K562 (cell line): ENCODE results near the gene NLRP7. TPM values are rescaled to one million over a fixed set of nuclear protein-coding genes. Genes with fewer than 3 reads are reported as not detected.

Experiments
- ATAC-seq: fragments of 200-7000 bp; cut with Tn5 transposase; 3 replicates; pipeline ENCODE4 v1.9.1; 2020; ENCODE audit warnings: moderate library complexity
- BruUV-seq: library from RNA; stranded (reverse); fragments of 400-500 nt; replicated peaks from 2 replicates; lab custom pipeline; 2021; lab: Mats Ljungman, UMichigan
- CTCF ChIA-PET: fragments of 300-600 bp; formaldehyde crosslinking; extraction: SDS; loops from one replicate; lab custom pipeline; 2021; ENCODE audit warnings: low intra/inter-chr PET ratio; lab: Yijun Ruan, JAX
- POLR2A ChIA-PET: fragments of 300-600, 350-650 bp; sonication (Branson Sonifier 250); formaldehyde crosslinking; extraction: SDS; loops from one replicate; lab custom pipeline; 2021; ENCODE audit warnings: antibody characterized with exemption, inconsistent platforms; lab: Yijun Ruan, JAX
- DNase-seq, 4 experiments: peaks; one replicate each; pipeline versions ENCODE4 v3.0.0 to v3.0.0-alpha.2; 2011 to 2018; ENCODE audit warnings: low spot score in 3 of 4, mixed read lengths in 3 of 4; ENCODE audit errors: extremely low read depth in 1 of 4
- FAIRE-seq: peaks from 2 replicates; lab custom pipeline; 2011; peaks lifted over from hg19 to GRCh38; lab: Jason Lieb, UNC
- H2AFZ ChIP-seq: 2 replicates; pipeline ENCODE4 v1.6.0; 2011; ENCODE audit warnings: low read depth, low read length, control low read depth, inconsistent platforms
- H3K27ac ChIP-seq: fragments of 200-600 bp; 3 replicates; pipeline ENCODE4 v1.8.0; 2011; ENCODE audit warnings: low read depth, mild to moderate bottlenecking, control low read depth, inconsistent platforms, low read length, moderate library complexity, mixed read lengths; ENCODE audit errors: extremely low read depth
- H3K27me3 ChIP-seq, 2 experiments: fragments of 300-600 bp in 1 of 2; 2 replicates in 1 of 2; 3 replicates in 1 of 2; pipeline versions ENCODE4 v1.6.0 to v1.8.0; 2011; ENCODE audit warnings: inconsistent platforms in 2 of 2, low read length in 2 of 2, mild to moderate bottlenecking in 1 of 2, mixed read lengths in 1 of 2, moderate library complexity in 1 of 2; ENCODE audit not compliant: control insufficient read depth in 2 of 2, insufficient read depth in 2 of 2
- H3K36me3 ChIP-seq: fragments of 300-600 bp; 3 replicates; pipeline ENCODE4 v1.8.0; 2011; ENCODE audit warnings: mild to moderate bottlenecking, low read length, inconsistent platforms; ENCODE audit not compliant: control insufficient read depth, insufficient read depth
- H3K4me1 ChIP-seq, 2 experiments: fragments of 200-600 bp in 1 of 2; replicated peaks in 1 of 2; 2 replicates in 1 of 2; 3 replicates in 1 of 2; pipeline versions ENCODE4 v1.5.1 to v1.8.0; 2011; ENCODE audit warnings: inconsistent platforms in 2 of 2, low read length in 2 of 2, mild to moderate bottlenecking in 1 of 2, mixed read lengths in 1 of 2, moderate library complexity in 1 of 2; ENCODE audit not compliant: control insufficient read depth in 2 of 2, insufficient read depth in 2 of 2
- H3K4me2 ChIP-seq: 2 replicates; pipeline ENCODE4 v1.6.1; 2011; ENCODE audit warnings: low read length, control low read depth, inconsistent platforms, mixed read lengths; ENCODE audit not compliant: insufficient read depth
- H3K4me3 ChIP-seq: fragments of 200-600 bp; sonication (generic), shearing (Covaris generic); 2 replicates; pipeline ENCODE4 v1.5.1; 2016; ENCODE audit warnings: control low read depth, inconsistent platforms
- H3K79me2 ChIP-seq: fragments of 200-600 bp; 3 replicates; pipeline ENCODE4 v1.8.0; 2011; ENCODE audit warnings: low read length, inconsistent platforms; ENCODE audit not compliant: control insufficient read depth, insufficient read depth
- H3K9ac ChIP-seq, 2 experiments: 2 replicates each; pipeline versions ENCODE4 v1.6.0 to v1.6.1; 2011; ENCODE audit warnings: low read depth in 2 of 2, low read length in 2 of 2, control low read depth in 1 of 2, inconsistent platforms in 1 of 2, mild to moderate bottlenecking in 1 of 2, mixed read lengths in 1 of 2; ENCODE audit not compliant: insufficient read depth in 1 of 2
- H3K9me1 ChIP-seq: one replicate; pipeline ENCODE4 v1.6.0; 2011; ENCODE audit warnings: inconsistent platforms, mild to moderate bottlenecking, low read length, moderate library complexity; ENCODE audit not compliant: control insufficient read depth, insufficient read depth
- H3K9me3 ChIP-seq: replicated peaks from 2 replicates; pipeline ENCODE4 v1.5.1; 2011; ENCODE audit warnings: low read depth, low read length, inconsistent platforms; ENCODE audit not compliant: control insufficient read depth, insufficient read depth
- H4K20me1 ChIP-seq: replicated peaks from 2 replicates; pipeline ENCODE4 v1.6.1; 2011; ENCODE audit warnings: low read length, inconsistent platforms, mixed read lengths; ENCODE audit not compliant: control insufficient read depth, insufficient read depth
- CBX8 ChIP-seq: fragments of 200-600 bp; sonication (generic); IDR thresholded peaks from 2 replicates; pipeline ENCODE4 v1.6.1; 2012; ENCODE audit warnings: borderline replicate concordance, mixed run types, low read depth, mild to moderate bottlenecking, moderate library complexity, mixed read lengths, low read length, control low read depth, inconsistent platforms; ENCODE audit not compliant: poor library complexity, severe bottlenecking; ENCODE audit errors: extremely low read depth
- COPS2 ChIP-seq: fragments of 450-650 bp; conservative IDR thresholded peaks from 2 replicates; pipeline ENCODE4 v1.6.1; 2016; ENCODE audit warnings: mild to moderate bottlenecking, moderate library complexity
- KLF16 ChIP-seq: IDR thresholded peaks from 2 replicates; pipeline ENCODE4 v1.6.1; 2016; ENCODE audit warnings: antibody characterized with exemption
- LARP7 ChIP-seq: fragments of 450-650 bp; IDR thresholded peaks from 2 replicates; pipeline ENCODE4 v1.6.1; 2016
- MXI1 ChIP-seq: IDR thresholded peaks from 2 replicates; pipeline ENCODE4 v1.6.1; 2011; ENCODE audit warnings: low read depth, mild to moderate bottlenecking, improper control_type of control experiment, low read length
- PTTG1 ChIP-seq: fragments of 450-650 bp; IDR thresholded peaks from 2 replicates; pipeline ENCODE4 v1.6.1; 2016; ENCODE audit warnings: low read depth, mild to moderate bottlenecking, missing genetic modification characterization, missing compliant biosample characterization
- SMARCB1 ChIP-seq: IDR thresholded peaks from 2 replicates; pipeline ENCODE4 v1.6.1; 2011; ENCODE audit warnings: improper control_type of control experiment, low read depth; ENCODE audit not compliant: insufficient read length
- SRSF1 ChIP-seq: fragments of 200-400 bp; formaldehyde crosslinking; IDR thresholded peaks from 2 replicates; pipeline ENCODE4 v1.6.1; 2017; ENCODE audit warnings: mild to moderate bottlenecking, low read depth, low read length, moderate library complexity
- WHSC1 ChIP-seq: IDR thresholded peaks from one replicate; pipeline ENCODE4 v1.6.1; 2012; ENCODE audit warnings: low read length, control low read depth, inconsistent platforms
- YY1 ChIP-seq, 3 experiments: IDR thresholded peaks; 2 replicates each; pipeline ENCODE4 v1.6.1; 2011; ENCODE audit warnings: low read length in 2 of 3, mild to moderate bottlenecking in 2 of 3, moderate library complexity in 2 of 3, borderline replicate concordance in 1 of 3, control low read depth in 1 of 3, low read depth in 1 of 3; ENCODE audit not compliant: insufficient read depth in 3 of 3, insufficient replicate concordance in 2 of 3, control insufficient read depth in 1 of 3, insufficient read length in 1 of 3; ENCODE audit errors: extremely low read depth in 1 of 3
- ZFP36 ChIP-seq: fragments of 150-350 bp; IDR thresholded peaks from 2 replicates; pipeline ENCODE4 v1.6.1; 2018; ENCODE audit warnings: low read length, low read depth; ENCODE audit not compliant: partially characterized antibody
- ZNF174 ChIP-seq: fragments of 250-450 bp; sonication (Bioruptor Pico); IDR thresholded peaks from 2 replicates; pipeline ENCODE4 v1.4.0; 2020; ENCODE audit warnings: mild to moderate bottlenecking
- ZNF282 ChIP-seq: sonication (generic); formaldehyde crosslinking; IDR thresholded peaks from 2 replicates; pipeline ENCODE4 v1.8.1; 2023; ENCODE audit warnings: missing genetic modification reagents
- ZNF79 ChIP-seq: fragments of 250-450 bp; sonication (Bioruptor Pico); IDR thresholded peaks from 2 replicates; pipeline ENCODE4 v1.4.0; 2020; ENCODE audit warnings: low read depth, mild to moderate bottlenecking, moderate library complexity
- WGBS: fragments of 100-300 bp; shearing (Covaris generic); methylation state at CpG from one replicate; pipeline ENCODE4 v1.1.6; 2016; ENCODE audit warnings: low coverage, mixed read lengths; ENCODE audit not compliant: insufficient coverage; ENCODE audit errors: missing lambda C conversion rate; 5-methylcytosine and 5-hydroxymethylcytosine counted together
- in situ Hi-C: fragments of 300-500 bp; cut with MboI; formaldehyde crosslinking; loops from 4 replicates; pipeline ENCODE4 v1.15.0; 2018; ENCODE audit warnings: inconsistent platforms, mixed read lengths
- intact Hi-C: fragments of 100-400 bp; cut with micrococcal nuclease; formaldehyde crosslinking; loops from 2 replicates; pipeline ENCODE4 v1.14.2; 2022
- polyA plus RNA-seq, 8 experiments: library from polyadenylated mRNA; depleted of rRNA in 4 of 8; stranded (reverse) in 5 of 8; unstranded in 3 of 8; fragments of >200 nt; fragmentation: Nextera tagmentation in 2 of 8; fragmentation: Illumina TruSeq in 1 of 8; extraction: Ambion mirVana in 2 of 8; extraction: Trizol in 1 of 8; gene quantifications; 2 replicates each; pipeline versions ENCODE4 v1.2.1 to v1.2.3, GENCODE V29; 2011 to 2014; ENCODE audit warnings: inconsistent platforms in 1 of 8, missing spikeins in 1 of 8
- total RNA-seq, 7 experiments: library from RNA; depleted of rRNA in 6 of 7; stranded (reverse); fragments of >200 nt in 6 of 7; fragmentation: Illumina TruSeq in 2 of 7; extraction: Trizol in 2 of 7; gene quantifications; 2 replicates each; pipeline versions ENCODE4 v1.2.1 to v1.2.3, GENCODE V29; 2011 to 2021; ENCODE audit warnings: low replicate concordance in 1 of 7
- TF ChIP-seq, protein P1 (sequence below): IDR thresholded peaks from 2 replicates; pipeline ENCODE4 v1.6.1; 2011; ENCODE audit not compliant: insufficient read length; ENCODE audit errors: extremely low read depth
- TF ChIP-seq, protein P2 (sequence below): fragments of 250-450 bp; sonication (Bioruptor Pico); IDR thresholded peaks from 2 replicates; pipeline ENCODE4 v1.5.0; 2021; ENCODE audit warnings: mild to moderate bottlenecking, borderline replicate concordance
- TF ChIP-seq, protein P3 (sequence below): sonication (generic); formaldehyde crosslinking; IDR thresholded peaks from 2 replicates; pipeline ENCODE4 v1.9.0; 2022; ENCODE audit warnings: mild to moderate bottlenecking, missing genetic modification reagents

Gene NLRP7
- total and polyA plus RNA-seq, 9 of the 15 experiments (the other 6 are each of a cell fraction or from before 2014, with no cell fraction given), result 0.03 to 0.22 (median 0.09) TPM; not detected in 3

DNA sequence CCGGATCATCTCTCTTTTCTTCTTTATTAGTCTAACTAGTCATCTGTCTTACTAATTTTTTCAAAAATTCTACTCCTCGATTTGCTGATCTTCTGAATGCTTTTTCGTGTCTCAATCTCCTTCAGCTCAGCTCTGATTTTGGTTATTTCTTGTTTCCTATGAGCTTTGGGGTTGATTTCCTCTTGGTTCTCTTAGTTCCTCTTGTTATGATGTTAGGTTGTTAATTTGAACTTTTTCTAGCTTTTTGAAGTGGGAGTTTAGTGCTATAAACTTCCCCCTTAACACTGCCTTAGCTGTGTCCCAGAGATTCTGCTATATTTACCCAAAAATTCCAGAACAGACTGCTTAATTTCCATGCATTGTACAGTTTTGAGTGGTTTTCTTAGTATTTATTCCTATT is 69.9 kb downstream of the NLRP7 start:
- intact Hi-C loops, result no loop called here
- H3K4me1 ChIP-seq, result peaks cover 0 to 9% of the 10 kb centered on the region in 2 experiments; a peak in 2 of 5 replicates
- H2AFZ ChIP-seq, result no peak overlapping the region
- POLR2A ChIA-PET, result no interaction called here
- no TSS peak for BruUV-seq
- no peaks in the 10 kb centered on the region for H3K36me3 ChIP-seq
- no peak for TF ChIP-seq SRSF1
- no peak for TF ChIP-seq LARP7
- no peak for TF ChIP-seq WHSC1
- TF ChIP-seq YY1 (IDR thresholded peaks at IDR 0.05; ENCODE audit: borderline replicate concordance in 1 of 3, control insufficient read depth in 1 of 3, extremely low read depth in 1 of 3, insufficient read depth in 3 of 3, insufficient read length in 1 of 3, insufficient replicate concordance in 2 of 3, low read depth in 1 of 3, low read length in 2 of 3), result no peak
- no peak for TF ChIP-seq ZNF174 (CRISPR knock-in tag)
- no peak for TF ChIP-seq COPS2
- TF ChIP-seq MXI1, result no peak
- TF ChIP-seq KLF16, result no peak
- no peak for TF ChIP-seq ZNF282 (CRISPR knock-in tag)
- TF ChIP-seq, protein P1, sequence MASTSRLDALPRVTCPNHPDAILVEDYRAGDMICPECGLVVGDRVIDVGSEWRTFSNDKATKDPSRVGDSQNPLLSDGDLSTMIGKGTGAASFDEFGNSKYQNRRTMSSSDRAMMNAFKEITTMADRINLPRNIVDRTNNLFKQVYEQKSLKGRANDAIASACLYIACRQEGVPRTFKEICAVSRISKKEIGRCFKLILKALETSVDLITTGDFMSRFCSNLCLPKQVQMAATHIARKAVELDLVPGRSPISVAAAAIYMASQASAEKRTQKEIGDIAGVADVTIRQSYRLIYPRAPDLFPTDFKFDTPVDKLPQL, result no peak
- TF ChIP-seq, protein P2, sequence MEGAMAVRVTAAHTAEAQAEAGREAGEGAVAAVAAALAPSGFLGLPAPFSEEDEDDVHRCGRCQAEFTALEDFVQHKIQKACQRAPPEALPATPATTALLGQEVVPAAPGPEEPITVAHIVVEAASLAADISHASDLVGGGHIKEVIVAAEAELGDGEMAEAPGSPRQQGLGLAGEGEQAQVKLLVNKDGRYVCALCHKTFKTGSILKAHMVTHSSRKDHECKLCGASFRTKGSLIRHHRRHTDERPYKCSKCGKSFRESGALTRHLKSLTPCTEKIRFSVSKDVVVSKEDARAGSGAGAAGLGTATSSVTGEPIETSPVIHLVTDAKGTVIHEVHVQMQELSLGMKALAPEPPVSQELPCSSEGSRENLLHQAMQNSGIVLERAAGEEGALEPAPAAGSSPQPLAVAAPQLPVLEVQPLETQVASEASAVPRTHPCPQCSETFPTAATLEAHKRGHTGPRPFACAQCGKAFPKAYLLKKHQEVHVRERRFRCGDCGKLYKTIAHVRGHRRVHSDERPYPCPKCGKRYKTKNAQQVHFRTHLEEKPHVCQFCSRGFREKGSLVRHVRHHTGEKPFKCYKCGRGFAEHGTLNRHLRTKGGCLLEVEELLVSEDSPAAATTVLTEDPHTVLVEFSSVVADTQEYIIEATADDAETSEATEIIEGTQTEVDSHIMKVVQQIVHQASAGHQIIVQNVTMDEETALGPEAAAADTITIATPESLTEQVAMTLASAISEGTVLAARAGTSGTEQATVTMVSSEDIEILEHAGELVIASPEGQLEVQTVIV (CRISPR knock-in tag), result no peak
- TF ChIP-seq ZFP36, result no peak
- TF ChIP-seq, protein P3, sequence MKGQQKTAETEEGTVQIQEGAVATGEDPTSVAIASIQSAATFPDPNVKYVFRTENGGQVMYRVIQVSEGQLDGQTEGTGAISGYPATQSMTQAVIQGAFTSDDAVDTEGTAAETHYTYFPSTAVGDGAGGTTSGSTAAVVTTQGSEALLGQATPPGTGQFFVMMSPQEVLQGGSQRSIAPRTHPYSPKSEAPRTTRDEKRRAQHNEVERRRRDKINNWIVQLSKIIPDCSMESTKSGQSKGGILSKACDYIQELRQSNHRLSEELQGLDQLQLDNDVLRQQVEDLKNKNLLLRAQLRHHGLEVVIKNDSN (CRISPR knock-in tag), result no peak
- TF ChIP-seq SMARCB1, result no peak
- no peak for TF ChIP-seq PTTG1 (tag)
- TF ChIP-seq CBX8, result no peak
- TF ChIP-seq ZNF79 (CRISPR knock-in tag), result no peak
- peaks cover 18 to 27% of the 10 kb centered on the region in 2 experiments for H3K27me3 ChIP-seq
- no peaks in the 10 kb centered on the region for H3K9me3 ChIP-seq
- CTCF ChIA-PET, result no interaction called here
- 0% methylated on average over 3 of the region's 3 CpGs for WGBS
- ATAC-seq, result no peak
- FAIRE-seq, result no peak
- no peaks in the 10 kb centered on the region for H3K9me1 ChIP-seq
- DNase-seq, result no peak
- no peaks in the 10 kb centered on the region for H4K20me1 ChIP-seq
- in situ Hi-C loops, result loop anchor here (10.0 kb wide), 1 partner anchor 757 kb away; no protein-coding TSS in a partner anchor
- no peaks in the 10 kb centered on the region for H3K79me2 ChIP-seq
- H3K4me2 ChIP-seq, result no peak overlapping the region
- no peak overlapping the region for H3K4me3 ChIP-seq
- no peak overlapping the region for H3K27ac ChIP-seq
- H3K9ac ChIP-seq, result no peak overlapping the region
